HEK293 (cell line): ENCODE results near the gene DBN1.

Source experiments
- CTCF ChIA-PET: fragments of 350-600 bp; formaldehyde crosslinking; extraction: SDS; loops from one replicate; lab custom pipeline; 2021; ENCODE audit warnings: antibody characterized with exemption; lab: Yijun Ruan, JAX
- POLR2A ChIA-PET: fragments of 300-600 bp; formaldehyde crosslinking; extraction: SDS; loops from one replicate; lab custom pipeline; 2020; ENCODE audit warnings: antibody characterized with exemption, inconsistent platforms; lab: Yijun Ruan, JAX
- H3K27ac ChIP-seq: fragments of 200-500 bp; sonication (Bioruptor generic); 2 replicates; pipeline ENCODE4 v1.5.1; 2014; ENCODE audit warnings: low read depth, low read length, control low read depth, inconsistent platforms; ENCODE audit errors: extremely low read depth
- H3K36me3 ChIP-seq, 2 experiments: fragments of 200-500 bp in 1 of 2; sonication (Bioruptor generic) in 1 of 2; 1 replicate in 1 of 2; 2 replicates in 1 of 2; pipeline ENCODE4 v1.5.1; 2014 to 2017; ENCODE audit warnings: inconsistent platforms in 2 of 2, low read length in 2 of 2; ENCODE audit not compliant: control insufficient read depth in 2 of 2, insufficient read depth in 1 of 2
- H3K4me1 ChIP-seq: fragments of 200-500 bp; sonication (Bioruptor generic); 2 replicates; pipeline ENCODE4 v1.5.1; 2014; ENCODE audit warnings: mild to moderate bottlenecking, low read length, inconsistent platforms; ENCODE audit not compliant: control insufficient read depth, insufficient read depth
- H3K4me3 ChIP-seq: 2 replicates; pipeline ENCODE4 v1.5.1; 2011; ENCODE audit warnings: low read depth, mild to moderate bottlenecking, control low read depth, low read length, moderate library complexity
- H3K9me3 ChIP-seq: fragments of 200-500 bp; sonication (Bioruptor generic); 2 replicates; pipeline ENCODE4 v1.5.1; 2014; ENCODE audit warnings: low read depth, low read length, inconsistent platforms; ENCODE audit not compliant: control insufficient read depth, insufficient read depth
- OVOL3 ChIP-seq: fragments of 450-650 bp; formaldehyde crosslinking; IDR thresholded peaks from 2 replicates; pipeline ENCODE4 v1.5.1; 2016; ENCODE audit warnings: missing biosample characterization, missing genetic modification characterization
- PRDM1 ChIP-seq: fragments of 450-650 bp; formaldehyde crosslinking; IDR thresholded peaks from 2 replicates; pipeline ENCODE4; 2016; ENCODE audit warnings: missing biosample characterization, missing genetic modification characterization
- ZBTB11 ChIP-seq: fragments of 450-650 bp; formaldehyde crosslinking; conservative IDR thresholded peaks from 2 replicates; pipeline ENCODE4 v1.5.1; 2016; ENCODE audit warnings: low read depth, missing biosample characterization, missing genetic modification characterization
- ZBTB17 ChIP-seq: fragments of 450-650 bp; formaldehyde crosslinking; IDR thresholded peaks from 2 replicates; pipeline ENCODE4 v1.5.1; 2016; ENCODE audit warnings: missing biosample characterization, missing genetic modification characterization
- ZBTB6 ChIP-seq: fragments of 450-650 bp; formaldehyde crosslinking; IDR thresholded peaks from 2 replicates; pipeline ENCODE4 v1.5.1; 2017; ENCODE audit warnings: missing biosample characterization, missing genetic modification characterization
- ZFP41 ChIP-seq: fragments of 450-650 bp; formaldehyde crosslinking; IDR thresholded peaks from 2 replicates; pipeline ENCODE4 v1.5.1; 2016; ENCODE audit warnings: missing biosample characterization, missing genetic modification characterization, borderline replicate concordance
- ZNF169 ChIP-seq: fragments of 450-650 bp; formaldehyde crosslinking; IDR thresholded peaks from 2 replicates; pipeline ENCODE4 v1.5.1; 2016; ENCODE audit warnings: missing biosample characterization, missing genetic modification characterization
- ZNF239 ChIP-seq: fragments of 450-650 bp; formaldehyde crosslinking; IDR thresholded peaks from 2 replicates; pipeline ENCODE4 v1.5.1; 2016; ENCODE audit warnings: missing biosample characterization, missing genetic modification characterization
- ZNF362 ChIP-seq: fragments of 450-650 bp; formaldehyde crosslinking; IDR thresholded peaks from 2 replicates; pipeline ENCODE4 v1.5.1; 2016; ENCODE audit warnings: missing biosample characterization, missing genetic modification characterization
- ZNF366 ChIP-seq: fragments of 450-650 bp; formaldehyde crosslinking; conservative IDR thresholded peaks from 2 replicates; pipeline ENCODE4 v1.5.1; 2016; ENCODE audit warnings: missing biosample characterization, missing genetic modification characterization
- ZNF473 ChIP-seq: fragments of 450-650 bp; formaldehyde crosslinking; IDR thresholded peaks from 2 replicates; pipeline ENCODE4 v1.5.1; 2017; ENCODE audit warnings: missing biosample characterization, missing genetic modification characterization
- ZNF792 ChIP-seq: fragments of 450-650 bp; formaldehyde crosslinking; IDR thresholded peaks from 2 replicates; pipeline ENCODE4 v1.5.1; 2016; ENCODE audit warnings: missing biosample characterization, missing genetic modification characterization
- TF ChIP-seq, protein P1 (sequence below): fragments of 450-650 bp; formaldehyde crosslinking; IDR thresholded peaks from 2 replicates; pipeline ENCODE4 v1.5.1; 2016; ENCODE audit warnings: missing biosample characterization, missing genetic modification characterization
- TF ChIP-seq, protein P2 (sequence below): fragments of 450-650 bp; formaldehyde crosslinking; IDR thresholded peaks from 2 replicates; pipeline ENCODE4 v1.5.1; 2016; ENCODE audit warnings: missing biosample characterization, missing genetic modification characterization
- TF ChIP-seq, protein P3 (sequence below): fragments of 450-650 bp; formaldehyde crosslinking; IDR thresholded peaks from 2 replicates; pipeline ENCODE4 v1.5.1; 2016; ENCODE audit warnings: missing biosample characterization, missing genetic modification characterization, borderline replicate concordance

Gene DBN1

GRCh38 chr5:177445917-177446199 is 27.6 kb downstream of the DBN1 start:
- CTCF ChIA-PET = interaction anchor here (0.7 to 3.5 kb wide), 11 partner anchors 8 to 332 kb away, joined by 3 to 17 read pairs (median 5); no protein-coding TSS in a partner anchor
- no peak overlapping the region; the same call in 1 of the 2 replicates for H3K27ac ChIP-seq

GRCh38 chr5:177445052-177445916 is 28.1 kb downstream of the DBN1 start:
- ChIA-PET CTCF (interaction anchor here (0.8 to 3.5 kb wide), 10 partner anchors 7 to 331 kb away, joined by 3 to 17 read pairs (median 4); no protein-coding TSS in a partner anchor), POLR2A (interaction anchor here (0.5 to 2.9 kb wide), 17 partner anchors 10 to 309 kb away, joined by 3 to 21 read pairs (median 5); partner anchors contain the start of gene GRK6)
- Histone ChIP-seq H3K4me1 (no peaks in the 10 kb centered on the region), H3K27ac (no peak overlapping the region), H3K9me3 (no peaks in the 10 kb centered on the region), H3K4me3 (no peak overlapping the region), H3K36me3 (peaks cover 0 to 24% of the 10 kb centered on the region in 2 experiments; a peak in 1 of 3 replicates)
- TF ChIP-seq ZBTB6 (tag by site-specific recombination) (peak; percentile 92), OVOL3 (no peak), ZBTB17 (tag by site-specific recombination) (peak; percentile 26; the same call in 1 of the 2 replicates), ZNF366 (tag by site-specific recombination) (peak; percentile 83), PRDM1 (peak; percentile 99)
- TF ChIP-seq, protein P1, sequence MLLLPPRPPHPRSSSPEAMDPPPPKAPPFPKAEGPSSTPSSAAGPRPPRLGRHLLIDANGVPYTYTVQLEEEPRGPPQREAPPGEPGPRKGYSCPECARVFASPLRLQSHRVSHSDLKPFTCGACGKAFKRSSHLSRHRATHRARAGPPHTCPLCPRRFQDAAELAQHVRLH (tag by site-specific recombination) = no peak

More at GRCh38 chr5:177445917-177446199, 27.6 kb downstream of the DBN1 start:
- no peak overlapping the region for H3K4me3 ChIP-seq
- POLR2A ChIA-PET = interaction anchor here (0.5 to 2.9 kb wide), 13 partner anchors 9 to 309 kb away, joined by 3 to 17 read pairs (median 4); partner anchors contain the start of gene GRK6
- TF ChIP-seq ZNF362 (peak; percentile 84; the same call in 1 of the 2 replicates), ZFP41 (tag by site-specific recombination) (no peak)
- H3K36me3 ChIP-seq = peaks cover 0 to 18% of the 10 kb centered on the region in 2 experiments; a peak in 1 of 3 replicates
- no peaks in the 10 kb centered on the region for H3K4me1 ChIP-seq
- no peaks in the 10 kb centered on the region for H3K9me3 ChIP-seq

DNA sequence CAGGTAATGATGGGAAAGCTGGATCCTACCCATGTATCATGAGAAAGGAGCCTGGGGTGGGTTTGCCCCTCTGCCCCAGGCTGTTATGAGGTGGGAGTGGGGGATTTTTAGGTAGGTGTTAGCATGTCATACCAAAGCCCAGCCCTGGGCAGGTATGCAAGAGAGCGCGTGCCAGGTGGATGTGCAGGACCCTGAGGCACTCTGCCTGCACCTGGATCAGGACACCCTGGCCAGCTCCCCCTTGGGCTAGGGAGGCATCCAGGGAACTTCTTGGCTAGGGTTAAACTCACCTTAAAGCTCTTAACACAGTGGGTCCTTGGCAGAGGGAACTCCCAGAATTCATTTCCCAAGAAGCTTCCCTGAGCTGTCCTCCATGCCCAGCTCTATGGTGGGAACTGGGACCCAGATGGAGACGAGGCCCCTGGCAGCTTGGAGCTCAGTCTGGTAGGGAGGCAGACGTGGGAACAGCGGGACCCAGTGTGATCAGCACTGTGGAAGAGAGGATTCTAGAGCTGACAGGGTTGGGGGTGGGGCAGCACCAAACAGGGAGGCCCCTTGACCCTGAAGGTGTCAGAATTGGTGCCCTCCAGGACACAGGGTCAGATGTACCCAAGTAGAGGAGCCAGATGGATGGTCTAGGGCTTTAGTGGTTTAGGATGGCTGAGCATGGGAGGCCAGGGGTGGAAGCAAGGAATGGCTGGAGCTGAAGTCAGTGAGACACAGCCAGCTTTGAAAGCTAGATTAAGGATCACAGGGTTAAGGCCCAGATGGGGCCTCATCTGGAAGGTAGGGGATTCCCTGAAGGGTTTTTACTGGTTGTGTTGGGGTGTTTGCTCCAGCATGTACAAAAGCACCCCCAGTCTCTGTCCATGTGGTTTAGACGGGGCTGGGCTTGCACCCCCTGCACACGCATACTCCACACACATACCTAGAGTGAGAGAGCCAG is 29.1 kb downstream of the DBN1 start:
- H3K27ac ChIP-seq = no peak overlapping the region
- POLR2A ChIA-PET = interaction anchor here (0.8 to 2.4 kb wide), 5 partner anchors 11 to 40 kb away, joined by 5 to 21 read pairs (median 7); partner anchors contain the start of gene GRK6
- TF ChIP-seq, protein P2, sequence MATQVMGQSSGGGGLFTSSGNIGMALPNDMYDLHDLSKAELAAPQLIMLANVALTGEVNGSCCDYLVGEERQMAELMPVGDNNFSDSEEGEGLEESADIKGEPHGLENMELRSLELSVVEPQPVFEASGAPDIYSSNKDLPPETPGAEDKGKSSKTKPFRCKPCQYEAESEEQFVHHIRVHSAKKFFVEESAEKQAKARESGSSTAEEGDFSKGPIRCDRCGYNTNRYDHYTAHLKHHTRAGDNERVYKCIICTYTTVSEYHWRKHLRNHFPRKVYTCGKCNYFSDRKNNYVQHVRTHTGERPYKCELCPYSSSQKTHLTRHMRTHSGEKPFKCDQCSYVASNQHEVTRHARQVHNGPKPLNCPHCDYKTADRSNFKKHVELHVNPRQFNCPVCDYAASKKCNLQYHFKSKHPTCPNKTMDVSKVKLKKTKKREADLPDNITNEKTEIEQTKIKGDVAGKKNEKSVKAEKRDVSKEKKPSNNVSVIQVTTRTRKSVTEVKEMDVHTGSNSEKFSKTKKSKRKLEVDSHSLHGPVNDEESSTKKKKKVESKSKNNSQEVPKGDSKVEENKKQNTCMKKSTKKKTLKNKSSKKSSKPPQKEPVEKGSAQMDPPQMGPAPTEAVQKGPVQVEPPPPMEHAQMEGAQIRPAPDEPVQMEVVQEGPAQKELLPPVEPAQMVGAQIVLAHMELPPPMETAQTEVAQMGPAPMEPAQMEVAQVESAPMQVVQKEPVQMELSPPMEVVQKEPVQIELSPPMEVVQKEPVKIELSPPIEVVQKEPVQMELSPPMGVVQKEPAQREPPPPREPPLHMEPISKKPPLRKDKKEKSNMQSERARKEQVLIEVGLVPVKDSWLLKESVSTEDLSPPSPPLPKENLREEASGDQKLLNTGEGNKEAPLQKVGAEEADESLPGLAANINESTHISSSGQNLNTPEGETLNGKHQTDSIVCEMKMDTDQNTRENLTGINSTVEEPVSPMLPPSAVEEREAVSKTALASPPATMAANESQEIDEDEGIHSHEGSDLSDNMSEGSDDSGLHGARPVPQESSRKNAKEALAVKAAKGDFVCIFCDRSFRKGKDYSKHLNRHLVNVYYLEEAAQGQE (tag by site-specific recombination) = no peak
- TF ChIP-seq ZBTB11 (tag by site-specific recombination) (no peak), ZNF239 (no peak), ZNF792 (tag by site-specific recombination) (no peak), ZNF169 (tag by site-specific recombination) (no peak), ZNF473 (tag by site-specific recombination) (no peak)
- TF ChIP-seq, protein P3, sequence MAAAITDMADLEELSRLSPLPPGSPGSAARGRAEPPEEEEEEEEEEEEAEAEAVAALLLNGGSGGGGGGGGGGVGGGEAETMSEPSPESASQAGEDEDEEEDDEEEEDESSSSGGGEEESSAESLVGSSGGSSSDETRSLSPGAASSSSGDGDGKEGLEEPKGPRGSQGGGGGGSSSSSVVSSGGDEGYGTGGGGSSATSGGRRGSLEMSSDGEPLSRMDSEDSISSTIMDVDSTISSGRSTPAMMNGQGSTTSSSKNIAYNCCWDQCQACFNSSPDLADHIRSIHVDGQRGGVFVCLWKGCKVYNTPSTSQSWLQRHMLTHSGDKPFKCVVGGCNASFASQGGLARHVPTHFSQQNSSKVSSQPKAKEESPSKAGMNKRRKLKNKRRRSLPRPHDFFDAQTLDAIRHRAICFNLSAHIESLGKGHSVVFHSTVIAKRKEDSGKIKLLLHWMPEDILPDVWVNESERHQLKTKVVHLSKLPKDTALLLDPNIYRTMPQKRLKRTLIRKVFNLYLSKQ (tag by site-specific recombination) = no peak

More for the DNA sequence above, 29.1 kb downstream of the DBN1 start:
- Histone ChIP-seq H3K36me3 (peaks cover 1 to 32% of the 10 kb centered on the region in 2 experiments; a peak in 2 of 3 replicates), H3K9me3 (no peaks in the 10 kb centered on the region), H3K4me1 (no peaks in the 10 kb centered on the region), H3K4me3 (no peak overlapping the region)
- CTCF ChIA-PET = interaction anchor here (0.6 to 3.5 kb wide), 7 partner anchors 11 to 56 kb away, joined by 3 to 17 read pairs (median 3); no protein-coding TSS in a partner anchor
